Activated CD8-positive, alpha-beta memory T cell treated with anti-CD3 and anti-CD28 coated beads, Interleukin-2, amount 50 U/mL, for 4 hours (primary cell): ENCODE results near the gene BRICD5.
"Not testable (repeated sequence)": the region's sequence is repeated elsewhere in the genome, so short reads cannot be mapped to it uniquely, and the experiment has no call there.

Experiments used
- DNase-seq: peaks from one replicate; pipeline ENCODE4 v3.0.0-alpha.2; 2020

The BRICD5 gene

DNA sequence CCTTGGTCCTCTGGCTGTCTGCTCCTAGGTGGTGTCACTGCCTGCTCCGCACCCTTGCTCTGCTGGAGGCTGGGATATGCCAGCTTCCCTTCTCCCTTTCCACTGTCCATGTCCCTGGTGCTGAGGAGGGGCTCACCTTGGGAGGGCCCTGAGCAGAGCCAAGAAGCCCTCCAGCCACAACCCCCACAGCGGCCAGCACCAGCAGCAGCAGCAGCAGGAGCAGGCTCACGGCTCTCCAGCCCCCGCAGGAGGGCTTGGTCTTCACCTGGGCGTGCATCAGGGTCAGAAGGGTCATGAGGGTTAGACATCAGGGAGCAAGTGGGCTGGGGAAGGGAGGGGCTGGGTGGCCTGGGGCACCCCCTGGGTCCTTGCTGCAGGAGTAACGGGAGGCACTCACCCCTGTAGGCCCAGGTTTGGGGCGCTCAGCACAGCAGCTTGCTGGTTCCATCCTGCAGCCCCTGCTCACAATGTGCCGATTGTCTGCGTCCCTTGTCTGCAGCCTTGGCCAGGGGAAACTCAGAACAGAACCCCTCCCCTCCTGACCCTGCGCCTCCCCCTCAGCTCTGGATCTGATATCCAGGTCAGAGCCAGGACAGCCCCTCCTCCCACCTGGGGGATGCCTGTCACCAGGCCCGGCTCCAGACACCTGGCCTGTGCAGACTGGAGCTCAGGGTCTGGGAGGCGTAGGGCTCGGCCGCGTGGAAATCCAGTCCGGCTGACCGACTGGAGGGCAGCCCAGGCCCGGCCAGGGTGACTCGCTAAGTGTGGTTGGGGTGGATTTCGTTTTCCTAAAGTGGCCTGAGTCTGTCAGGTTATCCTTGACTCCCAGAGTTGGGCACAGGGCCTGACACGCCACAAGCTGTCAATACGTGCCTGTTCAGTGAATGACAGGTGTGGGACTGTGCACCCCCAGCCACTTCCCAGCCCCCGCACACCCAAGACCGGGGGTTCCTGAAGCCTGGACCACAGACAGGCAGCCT is at the start of gene BRICD5:
Gene BRICD5 (minus strand): TSS at position 478 of the 980 bp plus-strand sequence. CDS start 30 bp downstream, at position 448.
- no peak for DNase-seq

DNA sequence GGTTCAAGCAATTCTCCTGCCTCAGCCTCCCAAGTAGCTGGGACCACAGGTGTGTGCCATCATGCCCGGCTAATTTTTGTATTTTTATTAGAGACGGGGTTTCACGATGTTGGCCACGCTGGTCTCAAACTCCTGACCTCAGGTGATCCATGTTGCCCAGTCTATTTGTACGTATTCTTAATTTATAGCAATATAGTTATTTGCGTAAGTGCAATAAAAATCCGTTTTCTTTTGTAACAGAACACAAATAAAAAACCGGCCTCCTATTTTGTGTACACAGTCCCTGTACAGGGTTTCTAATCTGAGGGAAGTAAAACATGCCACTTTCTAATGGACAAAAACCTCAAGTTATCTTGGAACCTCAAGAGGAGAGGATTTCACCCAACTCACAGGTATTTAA is 49.6 kb upstream of the BRICD5 start:
- no peak for DNase-seq

DNA sequence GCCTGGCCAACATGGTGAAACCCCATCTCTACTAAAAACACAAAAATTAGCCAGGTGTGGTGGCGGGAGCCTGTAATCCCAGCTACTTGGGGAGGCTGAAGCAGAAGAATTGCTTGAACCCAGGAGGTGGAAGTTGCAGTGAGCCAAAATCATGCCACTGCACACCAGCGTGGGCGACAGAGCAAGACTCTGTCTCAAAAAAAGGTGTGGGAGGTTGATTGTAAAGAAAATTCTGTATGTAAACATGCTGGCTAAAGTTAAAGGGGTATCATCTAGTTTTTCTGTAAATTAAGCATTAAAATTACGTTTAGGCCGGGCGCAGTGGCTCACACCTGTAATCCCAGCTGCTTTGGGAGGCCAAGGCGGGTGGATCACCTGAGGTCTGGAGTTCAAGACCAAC is 47.9 kb upstream of the BRICD5 start:
- DNase-seq, result not testable (repeated sequence)

DNA sequence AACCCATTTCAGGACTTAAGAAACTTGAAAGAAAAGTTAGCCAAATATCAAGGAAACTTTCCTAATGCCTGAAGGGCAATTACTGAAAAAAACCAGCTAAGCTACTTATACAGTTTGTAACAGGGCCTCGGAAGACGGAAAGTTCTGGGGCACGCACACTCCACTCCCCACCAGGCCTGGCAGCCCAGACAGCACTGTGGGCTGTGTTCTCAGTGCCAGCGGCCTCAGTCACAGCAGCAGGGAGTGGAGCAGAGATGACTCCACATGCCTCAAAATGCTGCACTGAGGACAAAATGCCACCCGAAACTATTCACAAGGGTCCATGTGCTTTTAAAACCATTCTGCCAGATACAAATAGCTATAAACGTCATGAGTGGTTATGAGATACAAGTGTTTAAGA is 47.1 kb upstream of the BRICD5 start:
- no peak for DNase-seq

DNA sequence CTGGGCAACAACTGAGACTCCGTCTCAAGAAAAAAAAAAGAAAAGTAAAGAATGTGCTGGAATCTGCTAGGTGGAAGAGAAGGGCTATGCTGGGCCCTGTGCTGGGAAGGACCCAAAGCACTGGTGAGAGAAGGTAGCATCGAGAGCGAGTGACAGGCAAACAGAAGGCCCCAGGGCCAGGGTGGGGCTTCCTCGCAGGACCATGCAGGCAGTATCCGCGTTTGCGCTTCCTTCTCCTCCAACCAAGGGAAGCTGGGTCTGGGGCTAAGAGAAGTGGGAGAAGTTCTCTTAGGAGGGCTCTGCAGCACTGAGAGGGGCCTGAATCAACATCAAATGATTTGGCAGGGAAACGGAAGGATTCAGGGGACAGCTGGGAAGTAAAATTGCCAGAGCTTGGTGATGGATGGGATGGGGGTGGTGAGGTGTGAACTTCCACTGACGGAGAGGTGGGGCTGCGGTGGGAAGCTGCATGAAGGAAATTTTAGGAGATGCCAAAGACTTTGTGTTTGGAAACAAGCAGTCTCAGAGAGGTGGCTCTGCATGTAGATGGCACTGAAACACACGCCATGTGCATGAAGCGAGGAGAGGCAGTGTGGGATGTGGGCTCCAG is 46.0 kb upstream of the BRICD5 start:
- no peak for DNase-seq

DNA sequence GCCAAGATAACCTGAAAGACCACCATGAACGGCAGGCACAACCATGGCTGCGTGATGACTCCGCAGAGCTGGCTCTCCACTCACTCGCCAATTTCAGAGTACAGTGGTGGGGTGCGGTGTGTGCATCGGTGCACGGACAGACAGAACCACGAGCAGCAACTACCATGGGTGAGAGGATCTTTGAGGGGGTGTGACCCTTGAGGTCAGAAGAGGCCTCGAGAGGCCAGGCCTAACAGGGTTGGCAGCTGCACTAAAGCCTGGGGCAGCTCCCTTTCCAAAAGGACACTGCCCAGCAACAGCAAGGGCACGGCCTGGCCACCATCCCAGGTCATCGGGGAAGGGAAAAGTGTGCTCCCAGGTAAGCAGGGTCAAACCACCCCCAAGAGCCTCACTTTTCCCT is 42.6 kb upstream of the BRICD5 start:
- DNase-seq, result no peak

DNA sequence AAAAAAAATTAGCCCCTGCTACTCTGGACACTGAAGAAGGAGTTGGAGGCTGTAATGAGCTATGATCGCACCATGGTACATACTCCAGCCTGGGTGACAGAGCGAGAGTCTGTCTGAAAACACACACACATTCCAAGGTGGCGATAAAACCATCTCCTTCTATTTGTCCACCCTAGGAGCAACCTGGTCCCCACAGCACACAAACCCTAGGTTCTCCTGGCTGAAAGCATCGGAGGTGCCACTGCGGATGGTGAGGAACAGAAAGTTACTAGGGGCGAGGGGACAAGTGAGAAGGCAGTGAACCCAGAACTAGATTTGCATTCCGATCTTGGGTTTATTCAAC is 42.1 kb upstream of the BRICD5 start:
- no peak for DNase-seq

DNA sequence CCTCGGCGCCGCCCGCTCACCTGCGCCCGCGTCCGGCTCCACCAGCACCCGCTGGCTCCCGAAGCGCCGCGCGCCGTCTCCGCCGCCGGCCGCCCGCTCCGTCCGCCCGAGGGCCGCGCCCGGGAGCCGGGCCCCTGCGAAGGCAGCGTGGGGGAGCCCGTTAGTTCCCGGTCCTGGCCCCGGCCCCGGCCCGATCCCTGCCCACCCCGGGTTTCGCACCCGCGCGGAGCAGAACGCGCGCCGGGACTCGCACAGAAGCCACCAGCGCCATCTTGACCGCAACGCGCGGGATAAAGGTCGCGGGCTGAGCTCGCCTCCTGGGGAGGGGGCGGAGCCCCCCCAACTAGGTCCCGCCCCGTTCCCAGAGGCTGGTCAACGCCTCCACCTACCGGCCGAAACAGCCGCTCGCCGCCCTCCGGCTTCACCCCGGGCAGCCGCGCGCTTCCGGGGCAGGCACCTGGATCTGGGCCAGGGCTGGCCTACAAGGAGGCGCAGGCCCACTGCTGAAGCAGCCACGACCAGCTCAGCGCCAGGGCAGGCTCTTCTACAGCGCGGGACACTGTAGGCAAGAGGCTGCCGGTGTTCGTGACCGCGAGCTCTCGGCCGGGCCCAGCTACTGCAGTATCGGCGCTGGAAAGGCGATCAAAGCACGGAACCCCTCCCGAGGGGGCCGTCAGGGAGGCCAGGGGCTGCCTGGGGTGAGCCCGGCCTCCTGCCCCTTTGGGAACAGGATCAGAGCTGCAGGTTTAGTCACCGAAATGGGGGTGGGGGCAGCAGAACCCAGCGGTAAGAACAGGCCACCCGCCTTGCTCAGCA is 40.8 kb upstream of the BRICD5 start, which contains the start of gene ECI1:
Gene ECI1 (minus strand): TSS at position 292 of the 816 bp plus-strand sequence. CDS start 21 bp downstream, at position 271.
- peak; percentile 77 for DNase-seq

DNA sequence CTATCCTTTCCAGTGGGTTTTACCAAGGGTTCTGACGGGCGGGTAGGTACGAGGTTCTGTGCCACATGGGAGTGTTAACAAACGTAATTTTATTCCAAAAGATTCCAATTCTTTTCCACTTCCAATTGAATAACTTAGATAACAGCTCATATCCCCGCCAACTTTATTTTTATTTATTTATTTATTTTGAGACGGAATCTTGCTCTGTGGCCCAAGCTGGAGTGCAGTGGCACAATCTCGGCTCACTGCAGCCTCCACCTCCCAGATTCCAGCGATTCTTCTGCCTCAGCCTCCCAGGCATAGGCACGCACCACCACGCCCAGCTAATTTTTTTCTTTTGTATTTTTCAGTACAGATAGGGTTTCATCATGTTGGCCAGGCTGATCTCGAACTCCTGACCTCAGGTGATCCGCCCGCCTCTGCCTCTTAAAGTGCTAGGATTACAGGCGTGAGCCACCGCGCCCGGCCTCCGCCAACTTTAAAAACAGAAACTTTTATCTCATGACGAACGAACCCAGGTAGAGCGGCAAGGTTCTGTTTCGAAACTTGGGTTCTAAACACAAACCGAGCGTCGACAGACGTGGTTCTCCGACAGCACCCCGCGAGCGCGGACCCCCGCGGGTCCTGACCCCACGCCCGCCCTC is 40.1 kb upstream of the BRICD5 start:
- peak; percentile 33 for DNase-seq

DNA sequence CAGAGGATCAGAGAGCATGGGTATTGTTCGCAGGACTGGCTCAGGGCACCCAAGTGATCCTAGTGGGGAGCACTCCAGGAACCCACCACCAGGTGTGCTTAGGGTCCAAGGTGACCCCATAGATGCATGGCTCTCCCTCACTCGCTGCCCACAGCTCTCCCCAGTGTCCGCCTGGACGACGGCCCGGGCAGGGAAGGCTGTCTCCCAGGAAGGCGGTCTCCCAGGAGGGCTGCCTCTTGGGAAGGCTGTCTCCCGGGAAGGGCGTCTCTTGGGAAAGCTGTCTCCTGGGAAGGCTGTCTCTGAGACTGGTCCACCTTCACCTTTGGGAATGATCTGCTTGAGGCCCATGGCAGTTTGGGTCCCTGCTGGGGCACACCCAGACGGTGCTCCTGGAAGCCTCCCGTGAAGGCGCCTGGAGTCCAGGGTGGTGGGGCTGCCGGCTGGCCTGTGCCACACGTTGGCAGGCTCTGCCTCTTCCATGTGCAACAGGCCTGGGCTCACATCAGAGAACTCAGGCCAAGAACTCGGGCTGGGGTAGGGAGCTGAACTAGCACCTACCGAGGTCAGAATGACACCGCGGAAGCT is 35.7 kb upstream of the BRICD5 start:
- DNase-seq, result no peak

DNA sequence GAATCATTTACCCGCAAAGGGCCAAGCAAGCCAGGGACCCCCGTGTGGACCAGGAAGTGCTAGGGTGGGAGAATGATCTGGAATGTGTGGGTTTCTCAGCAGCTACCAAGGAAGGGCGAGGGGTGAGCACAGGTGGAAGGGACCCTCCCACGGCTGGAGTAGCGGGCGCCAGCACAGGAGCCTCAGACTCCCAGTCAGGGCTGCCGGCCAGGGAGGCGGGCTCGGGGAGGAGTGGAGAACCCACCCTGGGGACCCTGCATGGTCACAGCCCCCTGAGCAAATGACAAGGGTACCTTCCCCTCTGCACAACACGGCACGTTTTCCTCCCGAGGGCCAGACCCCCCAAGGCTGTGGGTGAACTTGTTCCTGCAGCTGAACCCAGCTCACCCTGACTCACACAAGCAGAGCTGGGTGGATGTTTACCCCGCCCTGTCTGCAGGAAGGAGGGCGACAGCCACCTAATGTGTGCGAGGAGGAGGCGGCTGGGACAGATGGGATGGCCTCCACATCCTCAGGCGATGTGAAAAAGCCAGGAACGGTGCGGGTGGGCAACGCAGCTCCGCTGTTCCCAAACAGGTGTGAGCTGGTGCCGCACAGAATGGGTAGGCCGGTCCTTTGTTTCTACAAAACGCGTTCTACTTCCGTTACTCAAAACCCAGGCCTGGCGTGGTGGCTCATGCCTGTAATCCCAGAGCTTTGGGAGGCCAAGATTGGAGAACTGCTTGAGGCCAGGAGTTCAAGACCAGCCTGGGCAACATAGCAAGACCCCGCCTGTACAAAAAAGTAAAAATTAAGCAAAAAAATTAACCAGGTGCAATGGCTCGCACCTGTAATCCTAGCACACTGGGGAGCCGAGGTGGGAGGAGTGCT is 34.5 kb upstream of the BRICD5 start:
- no peak for DNase-seq

DNA sequence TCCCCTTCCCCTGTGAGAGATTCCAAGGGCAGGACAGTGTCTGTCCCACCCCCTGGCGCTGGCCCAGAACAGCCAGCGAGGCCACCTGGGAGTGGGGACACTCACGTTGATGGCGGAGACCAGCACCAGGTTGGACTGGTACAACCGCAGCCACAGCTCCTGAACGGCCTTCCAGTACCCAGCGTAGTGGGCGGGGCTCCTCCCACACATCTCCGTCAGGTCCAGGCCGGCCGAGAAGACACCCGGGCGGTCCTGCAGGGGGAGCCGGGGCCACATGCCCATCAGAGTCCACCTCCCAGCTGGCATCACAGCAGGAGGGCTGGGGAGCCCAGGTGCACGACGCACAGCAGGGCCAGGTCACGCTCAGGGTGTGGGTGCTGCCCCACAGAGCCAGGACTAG is 33.6 kb upstream of the BRICD5 start:
- no peak for DNase-seq

DNA sequence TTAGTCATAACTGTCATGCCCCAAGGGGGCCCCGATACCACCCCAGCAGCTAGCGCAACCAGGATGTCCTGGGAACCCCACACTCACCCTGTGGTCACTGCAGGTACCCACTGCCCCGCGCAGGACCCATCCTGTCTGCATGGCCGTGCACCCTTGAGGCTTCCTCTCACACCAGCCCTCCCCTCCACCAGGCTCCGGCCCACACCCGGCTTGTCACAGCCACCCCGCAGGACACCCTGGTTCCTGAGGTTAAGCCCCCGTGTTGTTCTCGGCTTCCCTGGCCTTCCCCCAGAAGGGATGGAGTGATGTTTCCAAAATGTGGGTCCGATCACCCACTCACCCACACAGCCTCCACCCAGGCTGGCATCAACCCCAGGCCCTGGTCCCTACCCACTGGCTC is 33.1 kb upstream of the BRICD5 start:
- DNase-seq, result no peak

DNA sequence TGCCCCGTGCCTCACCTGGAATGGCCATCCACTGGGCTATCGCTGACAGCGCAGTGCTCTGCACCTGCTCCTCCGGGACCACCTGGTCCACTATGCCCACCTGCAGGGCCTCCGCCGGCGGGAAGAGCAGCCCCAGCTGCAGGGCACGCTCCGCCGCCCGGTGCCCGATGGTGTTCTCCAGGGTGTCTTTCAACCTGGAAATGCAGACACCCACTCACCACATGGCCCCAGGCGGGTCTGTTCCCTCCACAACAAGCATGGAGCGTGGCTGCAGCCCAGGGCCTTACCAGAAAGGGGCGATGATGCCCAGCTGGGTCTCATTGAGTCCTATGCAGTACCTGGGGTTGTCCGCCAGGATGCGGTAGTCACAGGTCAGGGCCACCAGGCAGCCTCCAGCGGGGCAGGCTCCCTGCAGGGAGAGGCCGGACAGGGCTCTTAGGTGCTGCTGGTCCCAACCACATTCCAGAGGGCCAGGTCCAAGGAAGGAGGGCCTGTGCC is 32.4 kb upstream of the BRICD5 start:
- no peak for DNase-seq

DNA sequence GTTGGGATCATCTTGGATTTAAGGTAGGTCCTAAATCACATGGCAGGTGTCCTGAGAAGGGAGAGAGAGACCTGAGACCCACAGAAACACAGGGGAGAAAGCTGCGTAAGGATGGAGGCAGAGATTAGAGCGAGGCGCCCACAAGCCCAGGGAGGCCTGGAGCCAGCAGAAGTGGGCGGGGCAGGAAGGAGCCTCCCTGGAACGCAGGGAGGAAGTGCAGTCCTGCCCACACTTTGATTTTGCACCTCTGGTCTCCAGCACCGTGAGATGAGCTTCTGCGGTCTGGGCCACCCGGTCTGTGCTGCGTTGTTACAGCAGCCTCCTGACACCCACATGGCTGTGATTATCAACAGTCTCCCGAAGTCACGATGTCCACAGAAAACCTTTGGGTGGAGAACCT is 31.9 kb upstream of the BRICD5 start:
- DNase-seq, result no peak

DNA sequence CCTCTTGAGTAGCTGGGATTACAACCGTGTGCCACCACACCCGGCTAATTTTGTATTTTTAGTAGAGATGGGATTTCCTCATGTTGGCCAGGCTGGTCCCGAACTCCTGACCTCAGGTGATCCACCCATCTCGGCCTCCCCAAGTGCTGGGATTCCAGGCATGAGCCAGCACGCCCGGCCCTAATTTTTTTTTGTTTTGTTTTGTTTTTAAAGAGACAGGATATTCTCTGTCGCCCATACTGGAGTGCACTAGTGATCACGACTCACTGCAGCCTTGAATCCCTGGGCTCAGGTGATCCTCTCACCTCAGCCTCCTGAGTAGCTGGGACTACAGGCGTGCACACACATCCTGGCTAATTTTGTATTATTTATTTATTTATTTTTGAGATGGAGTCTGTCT is 29.7 kb upstream of the BRICD5 start:
- DNase-seq, result not testable (repeated sequence)

DNA sequence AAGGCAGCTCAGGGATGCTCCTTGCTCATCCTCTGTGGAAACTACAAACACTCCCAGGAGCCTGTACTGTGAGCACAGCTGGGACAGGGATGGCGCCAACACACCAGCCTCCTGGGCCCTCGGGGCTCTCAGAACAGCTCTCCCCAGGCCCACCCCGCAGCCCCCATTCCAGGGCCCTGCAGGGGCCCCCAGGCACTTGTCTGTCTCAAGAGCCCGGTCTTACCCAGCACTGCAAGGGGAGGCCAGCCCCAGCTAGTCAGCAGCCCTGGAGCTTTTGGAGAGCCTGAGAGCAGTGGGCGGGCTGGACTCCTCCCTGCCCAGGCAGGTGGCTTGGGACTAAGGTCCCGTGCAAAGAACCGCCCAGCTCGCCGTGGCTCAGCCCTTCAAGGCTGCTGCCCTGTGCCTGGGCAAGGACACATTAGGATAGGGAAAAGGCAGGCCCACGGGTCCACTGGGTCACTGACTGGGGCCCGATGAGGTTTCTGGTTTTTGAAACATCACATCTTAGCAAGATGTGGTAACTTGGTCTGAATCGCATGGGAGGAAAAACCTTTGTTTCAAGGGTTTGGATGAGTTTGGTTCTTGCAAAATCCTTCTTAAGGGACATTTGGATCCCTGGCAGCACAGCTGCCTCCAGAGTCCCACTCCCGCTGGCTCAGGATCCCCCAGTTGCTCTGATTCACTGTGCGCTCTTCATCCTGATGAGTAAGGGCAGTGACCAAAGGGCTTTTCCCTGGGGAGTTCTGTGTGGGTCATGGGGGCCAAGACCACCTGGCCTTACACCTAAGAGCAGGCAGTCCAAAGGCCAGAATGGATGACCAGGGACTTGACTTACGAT is 28.4 kb upstream of the BRICD5 start:
- DNase-seq, result no peak

DNA sequence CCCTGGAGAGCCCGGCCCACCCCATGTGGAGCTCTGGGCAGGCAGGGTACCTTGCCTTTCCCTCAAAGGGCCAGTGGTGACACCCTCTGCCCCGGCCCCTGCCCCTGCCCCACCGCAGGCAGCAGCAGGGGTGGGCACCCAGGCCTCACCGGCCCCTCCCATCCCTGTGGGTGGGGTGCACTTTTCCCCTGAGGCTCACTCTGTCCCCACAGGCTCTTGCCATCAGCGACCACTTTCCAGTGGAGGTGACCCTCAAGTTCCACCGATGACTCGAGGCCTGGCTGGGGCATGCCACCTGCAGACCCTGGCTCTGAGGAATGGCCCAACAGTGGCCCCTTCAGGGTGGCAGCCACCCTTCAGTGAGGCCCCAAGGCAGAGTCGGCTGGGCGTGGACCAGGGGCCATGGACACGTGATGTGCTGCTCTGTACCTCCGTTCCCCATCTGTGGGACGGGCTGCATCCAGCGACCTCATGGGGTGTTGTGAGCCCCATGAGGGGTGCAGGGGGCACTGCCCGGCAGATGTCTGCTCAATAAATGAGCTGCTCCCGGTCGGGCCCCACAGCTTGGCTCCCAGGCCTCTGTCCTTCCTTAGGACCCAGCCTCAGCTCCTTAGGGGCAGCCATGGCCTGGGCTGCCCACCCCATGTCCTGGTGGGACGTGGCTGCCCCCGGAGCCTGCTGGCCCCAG is 27.6 kb upstream of the BRICD5 start:
- no peak for DNase-seq

DNA sequence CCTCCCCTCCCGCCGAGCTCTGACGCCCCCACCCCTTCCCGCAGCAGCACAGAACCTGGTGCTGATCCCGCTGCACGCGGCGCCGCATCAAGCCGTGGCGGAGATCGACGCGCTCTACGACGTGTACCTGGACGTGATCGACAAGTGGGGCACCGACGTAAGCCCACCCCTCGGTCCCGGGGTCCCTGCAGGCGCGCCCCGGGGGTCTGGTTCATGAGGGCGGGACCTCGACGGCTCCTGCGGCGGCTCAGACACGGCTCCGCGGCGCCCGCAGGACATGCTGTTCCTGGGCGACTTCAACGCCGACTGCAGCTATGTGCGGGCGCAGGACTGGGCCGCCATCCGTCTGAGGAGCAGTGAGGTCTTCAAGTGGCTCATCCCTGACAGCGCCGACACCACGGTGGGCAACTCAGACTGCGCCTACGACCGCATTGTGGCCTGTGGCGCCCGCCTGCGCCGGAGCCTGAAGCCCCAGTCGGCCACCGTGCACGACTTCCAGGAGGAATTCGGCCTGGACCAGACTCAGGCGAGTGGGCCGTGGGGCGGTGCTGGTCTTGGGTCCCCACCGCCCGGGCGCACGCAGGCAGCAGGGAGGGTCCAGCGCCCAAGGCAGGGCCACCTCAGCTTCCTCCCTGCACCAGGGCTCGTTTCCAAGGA is 27.0 kb upstream of the BRICD5 start:
- DNase-seq, result no peak
